NCI-H1048 (cell line): ENCODE measurements around the gene KANSL1L.
"Not testable (repeated sequence)": the region's sequence is repeated elsewhere in the genome, so short reads cannot be mapped to it uniquely, and the experiment has no call there.

Experiments
- DNase-seq: peaks from one replicate; lab custom pipeline; 2025; lab: John Stamatoyannopoulos, UW

KANSL1L gene

DNA sequence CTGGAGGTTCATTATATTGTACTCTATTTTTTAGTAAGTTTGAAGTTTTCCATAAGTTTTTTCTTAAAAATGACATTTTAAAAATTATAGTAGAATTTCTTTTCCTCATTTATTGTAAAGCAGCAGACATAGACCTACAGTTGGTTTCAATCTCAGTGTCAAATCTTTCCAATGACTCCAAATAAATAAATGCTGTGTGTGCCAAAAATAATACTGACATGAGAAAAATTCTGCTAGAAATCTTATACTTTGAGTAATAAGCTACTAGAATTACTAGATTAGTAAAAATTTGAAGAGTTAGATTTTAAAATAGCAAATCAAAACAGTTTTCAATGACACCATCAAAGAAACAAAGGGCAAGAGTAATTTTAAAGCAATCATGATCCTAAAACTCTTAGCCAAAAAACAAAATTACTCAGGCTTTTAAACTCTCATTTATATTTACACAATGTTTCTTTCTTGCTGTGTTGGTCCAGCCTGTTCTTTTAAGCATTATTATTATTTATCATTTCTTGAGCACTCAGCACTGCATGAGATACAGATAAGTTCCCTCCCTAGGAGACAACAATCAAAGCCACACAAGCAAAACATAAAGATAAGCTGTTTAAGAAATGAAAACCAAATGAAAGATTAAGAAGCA is 8.3 kb upstream of the KANSL1L start:
- no peak for DNase-seq

GRCh38 chr2:210177769-210178168 is 6.6 kb upstream of the KANSL1L start:
- DNase-seq = no peak

DNA sequence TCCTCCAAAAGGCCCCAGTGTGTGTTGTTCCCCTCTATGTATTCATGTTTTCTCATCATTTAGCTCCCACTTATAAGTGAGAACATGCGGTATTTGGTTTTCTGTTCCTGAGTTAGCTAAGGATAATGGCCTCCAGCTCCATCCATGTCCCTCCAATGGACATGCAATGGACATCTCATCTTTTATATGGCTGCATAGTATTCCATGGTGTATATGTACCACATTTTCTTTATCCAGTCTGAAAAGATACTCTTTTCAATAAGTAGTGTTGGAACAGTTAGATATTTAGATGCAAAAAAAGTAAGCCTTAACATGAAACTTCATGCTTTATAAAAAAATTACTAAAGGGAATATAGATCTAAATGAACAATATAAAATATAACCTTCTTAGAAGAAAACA is 5.9 kb upstream of the KANSL1L start:
- DNase-seq = not testable (repeated sequence)

- no peak for DNase-seq
Observed at GRCh38 chr2:210174086-210174485, 2.9 kb upstream of the KANSL1L start.

DNA sequence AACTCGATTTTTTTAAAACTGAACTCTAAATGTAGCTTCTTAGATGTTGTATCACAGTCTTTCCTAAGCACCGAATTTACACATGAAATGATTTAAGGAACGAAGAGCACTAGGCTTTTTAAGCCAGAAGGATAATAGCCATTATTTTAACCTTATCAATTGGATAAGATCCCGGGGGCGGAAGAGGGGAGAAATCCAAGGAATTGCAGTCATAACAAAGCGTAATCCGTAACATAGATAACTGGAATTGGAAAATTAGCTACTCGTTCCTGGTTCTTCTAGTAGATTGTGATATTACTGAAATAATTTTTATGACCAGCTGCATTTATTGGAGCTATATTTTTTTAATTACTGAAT is 988 bp upstream of the KANSL1L start:
- no peak for DNase-seq

DNA sequence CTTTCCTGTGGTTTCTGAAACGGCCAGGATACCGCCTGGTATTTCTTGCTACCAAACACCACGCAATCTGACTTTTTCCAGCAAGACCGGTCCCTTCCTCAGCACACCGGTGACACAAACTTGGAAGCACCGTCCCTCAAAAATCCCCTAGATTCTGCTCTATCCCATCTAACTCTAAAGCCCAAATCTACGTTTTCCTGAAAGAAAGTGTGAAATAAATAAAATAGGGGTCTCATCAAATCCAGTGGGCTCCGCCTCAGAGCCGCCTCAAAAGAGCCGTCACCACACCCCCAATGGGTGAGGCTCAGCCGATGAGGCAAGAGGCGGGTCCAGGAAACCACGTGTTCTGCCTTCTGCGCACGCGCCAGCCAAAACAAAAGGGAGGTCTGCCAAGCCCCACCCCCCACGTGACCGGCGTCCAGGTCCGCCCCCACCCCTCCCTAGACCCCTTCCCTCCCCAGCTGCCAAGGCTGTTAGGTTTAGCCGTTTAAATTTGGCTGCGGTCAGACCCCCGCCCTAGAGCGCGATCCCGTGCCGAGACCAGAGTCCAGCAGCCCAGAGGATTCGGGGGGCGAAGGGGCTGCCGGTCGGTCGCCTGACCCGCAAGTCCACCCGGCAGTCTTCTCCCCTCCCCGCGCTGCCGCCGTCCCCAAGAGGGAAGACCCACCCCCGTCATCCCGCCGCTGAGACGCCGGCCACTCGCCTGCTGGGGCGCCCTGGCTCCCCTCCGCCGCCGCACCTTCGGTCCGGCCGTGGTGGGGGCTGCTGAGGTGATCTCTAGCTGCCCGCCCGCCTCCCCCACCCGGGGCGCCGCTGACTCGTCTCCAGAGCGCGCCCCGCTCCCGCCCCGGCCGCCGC is 534 bp downstream of the KANSL1L start:
- peak; percentile 71 for DNase-seq

DNA sequence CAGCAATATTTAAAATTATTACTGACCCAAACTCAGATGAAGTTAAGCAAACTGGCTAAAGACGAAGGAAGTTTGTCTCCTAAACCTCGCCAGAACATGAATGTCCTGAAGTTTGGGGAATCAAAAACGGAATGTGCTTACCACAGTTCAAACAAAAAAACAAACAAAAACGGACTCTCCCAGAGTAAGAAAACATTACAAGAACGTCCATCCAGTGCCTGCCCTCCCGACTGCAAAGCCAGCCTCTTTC is 1.1 kb downstream of the KANSL1L start:
- DNase-seq = no peak

DNA sequence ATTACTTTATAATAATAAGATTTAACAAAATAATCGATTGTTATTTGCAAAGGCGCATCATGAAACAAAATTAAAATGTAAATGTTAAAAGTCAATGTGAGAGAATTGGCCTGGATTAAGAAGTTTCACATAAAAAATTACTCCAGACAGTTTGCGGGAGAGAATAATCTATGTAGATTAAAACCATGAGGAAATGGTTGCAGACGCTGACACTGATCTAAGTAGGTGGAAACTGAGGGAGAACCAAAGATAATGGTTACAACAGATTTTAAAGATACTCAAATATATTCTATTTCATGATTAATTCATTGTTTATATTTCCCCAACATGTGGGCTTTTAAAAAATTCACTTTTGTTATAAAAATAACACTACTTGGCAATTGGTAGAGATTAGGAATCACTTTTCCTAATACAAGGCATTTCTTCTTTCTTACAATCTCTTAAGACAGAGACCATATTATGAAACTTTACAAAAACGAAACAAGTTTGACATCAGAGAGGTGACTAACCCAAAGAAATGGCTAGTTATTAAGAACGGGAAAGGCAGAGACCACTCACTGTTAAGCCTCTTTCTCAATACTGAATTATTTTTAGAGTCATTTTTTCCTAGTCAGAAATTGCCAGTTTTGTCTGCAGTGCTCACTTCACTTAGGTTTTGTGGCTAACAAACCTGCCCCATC is 1.6 kb downstream of the KANSL1L start:
- no peak for DNase-seq

DNA sequence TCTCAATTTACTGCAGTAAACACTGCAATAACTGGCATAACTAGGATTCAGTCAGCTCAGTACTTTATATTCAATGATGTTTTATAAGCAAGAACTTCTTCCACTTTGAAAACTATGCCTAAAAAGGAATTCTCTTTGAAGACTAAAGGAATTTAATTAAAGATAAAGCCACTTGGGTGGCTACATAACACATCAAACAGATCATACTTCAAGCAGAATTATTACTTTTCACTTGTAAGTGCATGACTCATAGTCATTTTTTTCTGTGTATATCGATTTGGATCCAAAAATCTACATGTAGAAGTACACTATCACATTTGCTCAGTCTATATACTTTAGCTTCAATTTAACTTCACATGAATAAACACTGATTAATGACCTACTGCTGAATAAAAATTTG is 4.0 kb downstream of the KANSL1L start:
- DNase-seq = no peak

DNA sequence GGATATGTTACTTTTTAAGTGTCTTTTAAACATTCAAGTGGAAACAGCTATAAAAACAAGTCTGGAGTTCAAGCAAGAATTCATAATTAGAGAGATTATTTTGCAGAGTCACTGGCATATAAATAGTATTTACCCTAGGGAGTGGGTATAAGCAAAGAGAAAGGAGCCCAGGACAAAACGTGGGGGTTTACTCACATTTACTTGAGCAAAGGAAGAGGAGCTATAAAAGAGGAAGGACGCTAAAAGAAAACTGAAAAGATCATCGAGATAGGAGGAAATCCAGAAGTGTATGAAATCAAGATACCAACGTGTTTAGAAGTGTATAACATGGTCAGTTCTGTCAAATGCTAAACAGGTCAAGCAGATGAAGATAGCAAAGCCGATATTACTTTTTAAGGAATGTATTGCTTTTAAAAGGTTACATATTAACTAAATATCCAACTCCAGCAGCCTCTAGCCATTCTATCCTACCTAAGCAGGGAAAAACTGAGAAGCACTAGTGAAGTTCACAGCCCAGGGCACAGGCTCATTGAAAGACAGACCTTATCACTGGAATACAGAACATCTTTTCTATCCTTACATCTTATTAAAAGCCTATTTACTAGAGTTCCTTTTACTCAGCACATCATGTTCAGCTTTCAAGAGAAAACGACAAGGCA is 8.6 kb downstream of the KANSL1L start:
- DNase-seq = no peak

GRCh38 chr2:210159059-210159458 is 12.2 kb downstream of the KANSL1L start:
- no peak for DNase-seq

GRCh38 chr2:210158236-210158635 is 13.0 kb downstream of the KANSL1L start:
- no peak for DNase-seq

DNA sequence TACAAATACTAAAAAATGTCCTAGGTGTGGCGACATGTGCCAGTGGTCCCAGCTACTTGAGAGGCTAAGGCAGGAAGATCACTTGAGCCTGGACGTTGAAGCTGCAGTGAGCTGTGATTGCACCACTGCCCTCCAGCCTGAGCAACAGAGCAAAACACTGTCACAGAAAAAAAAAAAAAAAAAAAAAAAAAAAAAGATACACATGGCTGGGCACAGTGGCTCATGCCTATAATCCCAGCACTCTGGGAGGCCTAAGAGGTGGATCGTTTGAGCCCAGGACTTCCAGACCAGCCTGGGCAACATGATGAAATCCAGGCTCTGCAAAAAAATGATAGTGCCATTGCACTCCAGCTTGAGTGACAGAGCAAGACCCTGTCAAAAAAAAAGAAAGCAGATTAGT is 13.7 kb downstream of the KANSL1L start:
- no peak for DNase-seq

GRCh38 chr2:210147614-210148013 is 23.6 kb downstream of the KANSL1L start:
- no peak for DNase-seq

DNA sequence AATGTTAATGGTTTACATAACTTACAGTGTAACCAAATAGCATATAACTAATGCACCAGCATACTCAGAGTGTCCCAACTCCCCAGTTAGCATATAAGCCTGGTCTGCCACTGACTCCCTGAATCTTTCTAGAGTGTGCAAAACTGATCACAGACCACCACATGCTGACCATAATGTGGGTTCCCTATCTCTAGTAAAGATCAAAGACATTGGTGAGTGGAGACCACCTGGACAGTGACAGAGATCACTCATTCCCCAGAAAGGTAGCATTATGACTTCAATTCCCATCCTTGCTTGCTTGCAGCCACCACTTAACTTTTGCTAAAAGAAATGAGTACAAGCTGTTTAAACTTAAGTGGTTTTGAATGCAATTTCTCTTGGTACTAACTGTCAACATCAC is 39.0 kb downstream of the KANSL1L start:
- DNase-seq = no peak

DNA sequence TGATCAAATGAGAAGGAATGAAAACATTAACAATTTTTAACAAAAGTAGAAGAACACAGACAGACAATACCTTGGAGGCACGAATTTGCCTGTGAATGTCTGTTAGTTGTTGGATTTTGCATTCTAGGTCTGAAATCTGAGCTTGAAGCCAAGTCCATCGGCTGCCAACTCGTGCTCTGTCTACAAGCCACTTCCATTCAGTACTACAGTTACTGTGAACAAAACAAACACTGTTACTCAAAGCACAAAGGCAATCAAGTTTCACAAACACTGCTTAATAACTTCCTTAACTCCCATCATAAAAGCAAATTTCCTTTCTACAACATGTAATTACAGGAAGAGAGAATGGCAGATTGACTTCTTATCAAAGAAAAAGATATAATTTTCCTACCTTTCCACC is 42.2 kb downstream of the KANSL1L start:
- DNase-seq = no peak

- DNase-seq = no peak
Observed at GRCh38 chr2:210113614-210114235, 57.5 kb downstream of the KANSL1L start.

GRCh38 chr2:210112871-210113270 is 58.3 kb downstream of the KANSL1L start:
- no peak for DNase-seq

DNA sequence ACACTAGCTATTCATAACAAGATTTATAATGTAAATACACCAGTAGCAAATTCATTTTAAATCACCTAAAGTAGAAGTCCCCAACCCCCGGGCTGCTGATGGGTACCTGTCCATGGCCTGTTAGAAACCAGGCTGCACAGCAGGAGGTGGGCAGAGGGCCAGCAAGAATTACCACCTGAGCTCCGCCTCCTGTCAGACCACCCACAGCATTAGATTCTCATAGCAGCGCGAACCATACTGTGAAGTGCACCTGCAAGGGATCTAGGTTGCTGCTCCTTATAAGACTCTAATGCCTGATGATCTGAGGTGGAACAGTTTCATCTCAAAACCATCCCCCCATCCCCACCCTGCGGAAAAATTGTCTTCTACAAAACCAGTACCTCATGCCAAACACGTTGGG is 71.3 kb downstream of the KANSL1L start:
- no peak for DNase-seq

DNA sequence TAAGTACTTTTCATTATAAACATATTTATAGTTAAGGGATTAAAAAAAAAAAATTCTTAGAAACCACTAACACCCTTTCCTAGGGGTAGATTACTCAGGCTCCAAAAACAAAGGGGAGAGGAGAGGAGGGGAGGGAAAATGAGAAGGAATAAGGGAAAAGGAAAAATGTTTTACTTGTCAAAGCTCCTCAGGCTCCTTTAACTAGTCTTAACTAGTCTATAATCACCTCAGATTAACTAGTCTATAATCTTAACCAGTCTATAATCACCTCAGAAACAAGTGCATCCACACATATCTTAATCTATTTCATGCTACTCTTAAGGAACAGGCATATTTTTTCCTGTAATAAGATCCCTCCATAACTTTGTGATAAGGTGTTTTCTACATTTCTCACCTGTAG is 76.4 kb downstream of the KANSL1L start:
- no peak for DNase-seq

DNA sequence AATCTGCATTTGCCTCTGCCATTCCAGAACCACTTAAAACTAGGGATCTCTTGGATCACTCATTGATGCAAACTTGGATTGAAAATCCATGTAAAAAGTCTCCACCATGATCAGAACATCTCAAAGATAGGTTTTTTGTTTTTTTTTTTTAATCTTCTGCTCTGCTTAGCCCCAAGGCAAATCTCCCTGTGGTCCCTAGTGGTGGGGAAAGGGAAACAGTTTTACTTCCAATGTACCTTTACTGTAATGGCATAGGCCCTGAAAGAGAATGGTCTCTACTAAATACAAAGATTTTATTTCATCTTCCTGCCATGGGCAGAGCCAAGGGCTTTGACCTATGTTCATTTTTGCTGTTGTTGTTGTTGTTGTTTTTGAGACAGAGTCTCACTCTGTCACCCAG is 78.4 kb downstream of the KANSL1L start:
- no peak for DNase-seq

- no peak for DNase-seq
Observed at GRCh38 chr2:210086930-210087329, 84.3 kb downstream of the KANSL1L start.

DNA sequence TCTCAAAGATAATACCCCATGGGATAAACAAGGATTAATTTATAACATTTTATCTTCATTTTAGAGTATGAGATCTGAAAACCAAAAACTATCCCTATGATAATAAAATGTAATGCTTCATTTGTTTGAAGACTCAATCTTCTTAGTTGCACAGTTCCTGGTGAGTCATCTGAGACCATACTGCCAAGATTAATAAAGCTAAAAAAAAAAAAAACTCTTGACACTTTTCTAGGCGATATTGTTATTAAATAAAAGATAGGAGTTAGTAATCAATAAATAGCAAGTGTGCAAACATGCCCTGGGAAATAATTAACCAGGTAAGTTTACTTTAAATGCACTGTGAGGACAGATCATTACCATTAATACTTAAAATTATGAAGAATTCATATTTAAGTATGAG is 84.9 kb downstream of the KANSL1L start:
- DNase-seq = no peak
